ENCODE measurements around the gene SORCS2. TPM values are rescaled to one million over a fixed set of nuclear protein-coding genes. Genes with fewer than 3 reads are reported as not detected.

SORCS2 gene
- polyA plus RNA-seq, 1 of the 3 experiments (the other 2 are of a cell fraction), result 1.6 TPM

DNA sequence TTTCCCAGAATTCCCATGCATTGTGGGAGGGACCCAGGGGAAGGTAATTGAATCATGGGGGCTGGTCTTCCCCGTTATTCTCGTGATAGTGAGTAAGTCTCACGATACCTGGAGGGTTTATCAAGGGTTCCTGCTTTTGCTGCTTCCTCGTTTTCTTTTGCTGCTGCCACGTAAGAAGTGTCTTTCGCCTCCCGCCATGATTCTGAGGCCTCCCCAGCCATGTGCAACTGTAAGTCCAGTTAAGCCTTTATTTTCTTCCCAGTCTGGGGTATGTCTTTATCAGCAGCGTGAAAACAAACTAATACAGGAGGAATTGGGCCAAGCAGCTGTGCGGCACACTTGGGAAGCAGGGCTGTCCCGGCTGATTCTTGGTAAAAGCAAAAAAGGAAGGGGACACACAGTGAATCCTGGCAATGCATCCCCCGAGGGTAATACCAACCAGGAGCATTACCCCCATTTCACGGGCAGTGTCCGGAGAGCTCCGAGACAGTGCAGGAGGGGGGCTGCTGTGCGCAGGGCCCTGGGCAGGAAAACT, 561.7 kb downstream of the SORCS2 start:
- no peaks in the 10 kb centered on the region for H3K9me3 ChIP-seq
- CTCF ChIA-PET, result interaction anchor here (1.0 to 2.0 kb wide), 3 partner anchors 8 to 234 kb away, joined by 3 to 10 read pairs (median 4); no protein-coding TSS in a partner anchor
- H3K36me3 ChIP-seq (replicated peaks in 1 of 2; ENCODE audit: control insufficient read depth in 1 of 2, insufficient read depth in 2 of 2, low read length in 1 of 2), result peaks cover 22 to 34% of the 10 kb centered on the region in 2 experiments
- no peaks in the 10 kb centered on the region; a peak in 1 of 4 replicates for H3K4me1 ChIP-seq (ENCODE audit: control insufficient read depth in 1 of 2, insufficient read depth in 2 of 2, low read depth in 1 of 2, low read length in 1 of 2)
- H3K79me2 ChIP-seq (ENCODE audit: insufficient read depth), result no peaks in the 10 kb centered on the region
- H2AFZ ChIP-seq (ENCODE audit: low read depth), result no peak overlapping the region
- H3K4me3 ChIP-seq (ENCODE audit: low read depth in 2 of 2, low read length in 1 of 2), result no peak overlapping the region
- TF ChIP-seq ELF1 (IDR thresholded peaks at IDR 0.05) (no peak), CHD2 (IDR thresholded peaks at IDR 0.05; ENCODE audit: low read length, partially characterized antibody) (no peak), NRF1 (IDR thresholded peaks at IDR 0.05; ENCODE audit: low read depth, low read length) (no peak), FOSL2 (IDR thresholded peaks at IDR 0.05; ENCODE audit: borderline replicate concordance, low read depth) (no peak), SIN3A (IDR thresholded peaks at IDR 0.05; ENCODE audit: borderline replicate concordance, low read depth, low read length) (no peak), EZH2phosphoT487 (IDR thresholded peaks at IDR 0.05; ENCODE audit: borderline replicate concordance, low read depth) (no peak), RCOR1 (IDR thresholded peaks at IDR 0.05; ENCODE audit: low read length) (no peak)
- 89% methylated on average over 15 of the region's 15 CpGs for WGBS (ENCODE audit: low lambda C conversion rate)
- POLR2A ChIA-PET, result no interaction called here
- H3K27ac ChIP-seq (ENCODE audit: low read depth in 2 of 2, low read length in 1 of 2), result no peak overlapping the region; a peak in 1 of 4 replicates
- H3F3A ChIP-seq (replicated peaks; ENCODE audit: insufficient read depth), result peaks cover 25% of the 10 kb centered on the region
- no peak for DNase-seq
- no peak overlapping the region for H3K4me2 ChIP-seq
- H3K9me2 ChIP-seq, result no peaks in the 10 kb centered on the region
- H3K27me3 ChIP-seq (ENCODE audit: insufficient read depth), result no peaks in the 10 kb centered on the region
- H4K20me1 ChIP-seq (ENCODE audit: insufficient read depth), result peaks cover 16% of the 10 kb centered on the region
- H3K9ac ChIP-seq, result no peak overlapping the region

DNA sequence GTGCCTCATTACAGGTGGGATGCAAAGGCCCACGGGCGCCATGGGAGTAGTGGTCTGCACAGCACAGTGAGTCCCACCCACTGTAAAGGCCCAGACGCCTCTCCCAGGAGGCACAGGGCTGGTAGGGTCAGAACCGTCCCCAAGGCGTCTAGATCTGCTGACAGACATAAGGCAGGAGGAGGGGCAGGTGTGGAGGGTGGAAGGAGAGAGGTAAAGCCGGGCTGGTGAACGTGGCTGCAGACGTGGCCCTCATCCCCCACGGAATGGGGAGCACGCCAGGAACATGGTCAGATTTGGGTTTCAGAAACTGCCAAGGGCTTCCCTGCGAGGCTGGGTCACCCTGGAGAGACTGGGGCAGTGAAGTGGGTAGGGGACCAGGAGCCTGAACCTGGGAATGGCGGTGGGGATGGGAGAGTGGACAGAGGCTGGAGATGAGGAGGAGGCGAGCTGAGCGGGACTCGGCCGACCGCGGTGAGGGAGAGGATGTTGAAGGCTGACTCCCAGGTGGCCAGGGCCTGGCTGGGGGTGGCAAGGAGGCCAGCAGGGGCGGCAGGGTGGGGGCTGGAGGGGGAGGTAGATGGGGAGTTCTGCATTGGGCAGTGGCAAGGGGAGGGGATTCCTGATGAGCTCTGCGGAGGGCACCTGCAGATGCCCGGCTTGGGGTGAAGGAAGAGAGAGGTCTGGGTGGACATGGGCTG, 562.4 kb downstream of the SORCS2 start:
- no peak overlapping the region for H3K4me3 ChIP-seq (ENCODE audit: low read depth in 2 of 2, low read length in 1 of 2)

More for the DNA sequence above, 562.4 kb downstream of the SORCS2 start:
- no peak overlapping the region for H2AFZ ChIP-seq (ENCODE audit: low read depth)
- ChIA-PET POLR2A (no interaction called here), CTCF (interaction anchor here (1.0 to 1.4 kb wide), 2 partner anchors 50 to 175 kb away, joined by 3 to 4 read pairs; no protein-coding TSS in a partner anchor)
- 92% methylated on average over 21 of the region's 21 CpGs for WGBS (ENCODE audit: low lambda C conversion rate)
- no peaks in the 10 kb centered on the region for H3K9me2 ChIP-seq
- no peak overlapping the region for H3K4me2 ChIP-seq
- DNase-seq, result no peak
- H3K27ac ChIP-seq (ENCODE audit: low read depth in 2 of 2, low read length in 1 of 2), result no peak overlapping the region; a peak in 1 of 4 replicates
- H3K9ac ChIP-seq, result no peak overlapping the region
- H3K27me3 ChIP-seq (ENCODE audit: insufficient read depth), result no peaks in the 10 kb centered on the region
- TF ChIP-seq MXI1 (IDR thresholded peaks at IDR 0.05; ENCODE audit: low read depth, low read length), result no peak
- no peak for TF ChIP-seq FOXJ3 (CRISPR knock-in tag; IDR thresholded peaks at IDR 0.05)
- TF ChIP-seq CHD2 (IDR thresholded peaks at IDR 0.05; ENCODE audit: low read length, partially characterized antibody), result no peak
- TF ChIP-seq SIN3A (IDR thresholded peaks at IDR 0.05; ENCODE audit: borderline replicate concordance, low read depth, low read length), result no peak
- no peak for TF ChIP-seq YY1 (IDR thresholded peaks at IDR 0.05; ENCODE audit: low read depth)
- TF ChIP-seq MEF2A (IDR thresholded peaks at IDR 0.05; ENCODE audit: borderline replicate concordance, low read depth), result no peak
- no peak for TF ChIP-seq EZH2phosphoT487 (IDR thresholded peaks at IDR 0.05; ENCODE audit: borderline replicate concordance, low read depth)
- no peak for TF ChIP-seq RFX5 (IDR thresholded peaks at IDR 0.05; ENCODE audit: low read length)
- TF ChIP-seq, protein P1, sequence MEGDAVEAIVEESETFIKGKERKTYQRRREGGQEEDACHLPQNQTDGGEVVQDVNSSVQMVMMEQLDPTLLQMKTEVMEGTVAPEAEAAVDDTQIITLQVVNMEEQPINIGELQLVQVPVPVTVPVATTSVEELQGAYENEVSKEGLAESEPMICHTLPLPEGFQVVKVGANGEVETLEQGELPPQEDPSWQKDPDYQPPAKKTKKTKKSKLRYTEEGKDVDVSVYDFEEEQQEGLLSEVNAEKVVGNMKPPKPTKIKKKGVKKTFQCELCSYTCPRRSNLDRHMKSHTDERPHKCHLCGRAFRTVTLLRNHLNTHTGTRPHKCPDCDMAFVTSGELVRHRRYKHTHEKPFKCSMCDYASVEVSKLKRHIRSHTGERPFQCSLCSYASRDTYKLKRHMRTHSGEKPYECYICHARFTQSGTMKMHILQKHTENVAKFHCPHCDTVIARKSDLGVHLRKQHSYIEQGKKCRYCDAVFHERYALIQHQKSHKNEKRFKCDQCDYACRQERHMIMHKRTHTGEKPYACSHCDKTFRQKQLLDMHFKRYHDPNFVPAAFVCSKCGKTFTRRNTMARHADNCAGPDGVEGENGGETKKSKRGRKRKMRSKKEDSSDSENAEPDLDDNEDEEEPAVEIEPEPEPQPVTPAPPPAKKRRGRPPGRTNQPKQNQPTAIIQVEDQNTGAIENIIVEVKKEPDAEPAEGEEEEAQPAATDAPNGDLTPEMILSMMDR (IDR thresholded peaks at IDR 0.05), result no peak
- TF ChIP-seq, protein P2, sequence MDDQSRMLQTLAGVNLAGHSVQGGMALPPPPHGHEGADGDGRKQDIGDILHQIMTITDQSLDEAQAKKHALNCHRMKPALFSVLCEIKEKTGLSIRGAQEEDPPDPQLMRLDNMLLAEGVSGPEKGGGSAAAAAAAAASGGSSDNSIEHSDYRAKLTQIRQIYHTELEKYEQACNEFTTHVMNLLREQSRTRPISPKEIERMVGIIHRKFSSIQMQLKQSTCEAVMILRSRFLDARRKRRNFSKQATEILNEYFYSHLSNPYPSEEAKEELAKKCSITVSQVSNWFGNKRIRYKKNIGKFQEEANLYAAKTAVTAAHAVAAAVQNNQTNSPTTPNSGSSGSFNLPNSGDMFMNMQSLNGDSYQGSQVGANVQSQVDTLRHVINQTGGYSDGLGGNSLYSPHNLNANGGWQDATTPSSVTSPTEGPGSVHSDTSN (IDR thresholded peaks at IDR 0.05), result no peak
- TF ChIP-seq GABPA (IDR thresholded peaks at IDR 0.05; ENCODE audit: low read depth), result no peak
- no peak for TF ChIP-seq EP300 (IDR thresholded peaks at IDR 0.05; ENCODE audit: borderline replicate concordance in 1 of 2, low read depth in 1 of 2, low read length in 1 of 2)
- TF ChIP-seq ELF1 (IDR thresholded peaks at IDR 0.05), result no peak
- no peak for TF ChIP-seq TCF12 (IDR thresholded peaks at IDR 0.05)
- no peak for TF ChIP-seq NRF1 (IDR thresholded peaks at IDR 0.05; ENCODE audit: low read depth, low read length)
- no peak for TF ChIP-seq FOXM1 (IDR thresholded peaks at IDR 0.05; ENCODE audit: low read depth)
- TF ChIP-seq, protein P3, sequence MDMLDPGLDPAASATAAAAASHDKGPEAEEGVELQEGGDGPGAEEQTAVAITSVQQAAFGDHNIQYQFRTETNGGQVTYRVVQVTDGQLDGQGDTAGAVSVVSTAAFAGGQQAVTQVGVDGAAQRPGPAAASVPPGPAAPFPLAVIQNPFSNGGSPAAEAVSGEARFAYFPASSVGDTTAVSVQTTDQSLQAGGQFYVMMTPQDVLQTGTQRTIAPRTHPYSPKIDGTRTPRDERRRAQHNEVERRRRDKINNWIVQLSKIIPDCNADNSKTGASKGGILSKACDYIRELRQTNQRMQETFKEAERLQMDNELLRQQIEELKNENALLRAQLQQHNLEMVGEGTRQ (IDR thresholded peaks at IDR 0.05; ENCODE audit: borderline replicate concordance, low read depth, low read length), result no peak
- no peaks in the 10 kb centered on the region for H3K9me3 ChIP-seq
- peaks cover 20% of the 10 kb centered on the region for H4K20me1 ChIP-seq (ENCODE audit: insufficient read depth)
- H3K36me3 ChIP-seq (replicated peaks in 1 of 2; ENCODE audit: control insufficient read depth in 1 of 2, insufficient read depth in 2 of 2, low read length in 1 of 2), result peaks cover 28 to 41% of the 10 kb centered on the region in 2 experiments
- H3K4me1 ChIP-seq (ENCODE audit: control insufficient read depth in 1 of 2, insufficient read depth in 2 of 2, low read depth in 1 of 2, low read length in 1 of 2), result no peaks in the 10 kb centered on the region; a peak in 1 of 4 replicates
- H3K79me2 ChIP-seq (ENCODE audit: insufficient read depth), result peaks cover 6% of the 10 kb centered on the region; the same call in 1 of the 2 replicates
- H3F3A ChIP-seq (replicated peaks; ENCODE audit: insufficient read depth), result peaks cover 24% of the 10 kb centered on the region

All from SK-N-SH (cell line).